OCI-LY7 (cell line): ENCODE measurements around the gene ADCY5.

Experiments
- EZH2phosphoT487 ChIP-seq: fragments of 200-600 bp; sonication (generic); IDR thresholded peaks from 2 replicates; pipeline ENCODE4 v1.6.1; 2018; ENCODE audit warnings: low read depth, borderline replicate concordance, mild to moderate bottlenecking, mixed run types, antibody characterized with exemption, low read length, moderate library complexity, mixed read lengths
- TF ChIP-seq, protein P1 (sequence below): fragments of 200-600 bp; sonication (generic); conservative IDR thresholded peaks from 2 replicates; pipeline ENCODE4 v1.5.1; 2014; ENCODE audit warnings: mild to moderate bottlenecking, antibody characterized with exemption, low read length, moderate library complexity, mixed read lengths

DNA sequence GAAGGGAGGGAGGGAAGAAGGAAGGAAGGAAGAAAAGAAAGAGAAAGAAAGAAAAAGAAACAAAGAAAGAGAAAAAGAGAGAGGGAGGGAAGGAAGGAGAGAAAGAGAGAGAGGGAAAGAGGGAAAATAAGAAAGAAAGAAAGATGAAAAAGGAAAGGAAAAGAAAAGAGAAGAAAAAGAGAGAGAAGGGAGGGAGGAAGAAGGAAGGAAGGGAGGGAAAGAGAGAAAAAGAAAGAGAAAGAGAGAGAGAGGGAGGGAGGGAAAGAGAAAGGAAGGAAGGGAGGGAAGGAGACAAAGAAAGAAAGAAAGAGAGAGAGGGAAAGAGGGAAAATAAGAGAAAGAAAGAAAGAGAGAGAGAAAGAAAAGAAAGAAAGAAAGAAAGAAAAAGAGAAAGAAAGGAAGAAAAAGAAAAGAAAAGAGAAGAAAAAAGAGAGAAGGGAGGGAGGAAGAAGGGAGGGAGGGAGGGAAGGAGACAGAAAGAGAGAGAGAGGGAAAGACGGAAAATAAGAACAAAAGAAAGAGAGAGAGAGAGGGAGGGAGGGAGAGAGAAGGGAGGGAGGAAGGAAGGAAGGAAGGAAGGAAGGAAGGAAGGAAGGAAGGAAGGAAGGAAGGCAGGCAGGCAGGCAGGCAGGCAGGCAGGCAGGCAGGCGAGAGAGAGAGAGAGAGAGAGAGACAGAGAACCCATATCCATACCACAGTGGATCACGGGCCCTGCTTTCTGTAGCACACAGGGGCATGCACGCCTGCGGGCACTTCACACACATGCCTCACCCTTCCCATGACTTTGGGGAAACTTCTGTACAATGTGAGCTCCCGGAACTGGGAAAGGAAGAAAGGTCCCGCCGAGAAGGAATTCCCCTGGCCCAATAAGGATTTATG is 52.5 kb downstream of the ADCY5 start:
- TF ChIP-seq, protein P1, sequence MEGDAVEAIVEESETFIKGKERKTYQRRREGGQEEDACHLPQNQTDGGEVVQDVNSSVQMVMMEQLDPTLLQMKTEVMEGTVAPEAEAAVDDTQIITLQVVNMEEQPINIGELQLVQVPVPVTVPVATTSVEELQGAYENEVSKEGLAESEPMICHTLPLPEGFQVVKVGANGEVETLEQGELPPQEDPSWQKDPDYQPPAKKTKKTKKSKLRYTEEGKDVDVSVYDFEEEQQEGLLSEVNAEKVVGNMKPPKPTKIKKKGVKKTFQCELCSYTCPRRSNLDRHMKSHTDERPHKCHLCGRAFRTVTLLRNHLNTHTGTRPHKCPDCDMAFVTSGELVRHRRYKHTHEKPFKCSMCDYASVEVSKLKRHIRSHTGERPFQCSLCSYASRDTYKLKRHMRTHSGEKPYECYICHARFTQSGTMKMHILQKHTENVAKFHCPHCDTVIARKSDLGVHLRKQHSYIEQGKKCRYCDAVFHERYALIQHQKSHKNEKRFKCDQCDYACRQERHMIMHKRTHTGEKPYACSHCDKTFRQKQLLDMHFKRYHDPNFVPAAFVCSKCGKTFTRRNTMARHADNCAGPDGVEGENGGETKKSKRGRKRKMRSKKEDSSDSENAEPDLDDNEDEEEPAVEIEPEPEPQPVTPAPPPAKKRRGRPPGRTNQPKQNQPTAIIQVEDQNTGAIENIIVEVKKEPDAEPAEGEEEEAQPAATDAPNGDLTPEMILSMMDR = no peak
- TF ChIP-seq EZH2phosphoT487 = no peak
